NB4 (cell line): ENCODE results near the gene KLC3.

Experiments used
- DNase-seq: peaks from one replicate; pipeline ENCODE4 v3.0.0; 2010; ENCODE audit warnings: low read depth
- H3K4me3 ChIP-seq: one replicate; pipeline ENCODE4 v1.5.1; 2011; ENCODE audit warnings: mild to moderate bottlenecking, low read depth, low read length, moderate library complexity
- CTCF ChIP-seq: IDR thresholded peaks from one replicate; pipeline ENCODE4 v1.5.1; 2012; ENCODE audit warnings: low read depth, low read length
- MYC ChIP-seq: IDR thresholded peaks from 2 replicates; pipeline ENCODE4 v1.6.1; 2011; ENCODE audit warnings: low read depth, low read length
- POLR2A ChIP-seq: IDR thresholded peaks from 2 replicates; pipeline ENCODE4 v1.6.1; 2011; ENCODE audit warnings: mild to moderate bottlenecking; ENCODE audit not compliant: insufficient read length; ENCODE audit errors: extremely low read depth
- TF ChIP-seq, protein P1 (sequence below): IDR thresholded peaks from 2 replicates; pipeline ENCODE4 v1.6.1; 2011; ENCODE audit warnings: low read depth, low read length

The KLC3 gene

GRCh38 chr19:45340232-45340898 is at the start of gene KLC3:
TSS of gene KLC3 (plus strand) at chr19:45340750. CDS start at chr19:45345542, 4,792 bp downstream.
- no peak for DNase-seq
- no peak within 1 kb of the TSS for H3K4me3 ChIP-seq

GRCh38 chr19:45291834-45292233 is 48.7 kb upstream of the KLC3 start:
- H3K4me3 ChIP-seq: no peak overlapping the region
- DNase-seq: no peak
- TF ChIP-seq, protein P1, sequence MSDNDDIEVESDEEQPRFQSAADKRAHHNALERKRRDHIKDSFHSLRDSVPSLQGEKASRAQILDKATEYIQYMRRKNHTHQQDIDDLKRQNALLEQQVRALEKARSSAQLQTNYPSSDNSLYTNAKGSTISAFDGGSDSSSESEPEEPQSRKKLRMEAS: no peak
- no peak for TF ChIP-seq CTCF
- TF ChIP-seq MYC: no peak
- no peak for TF ChIP-seq POLR2A

More at GRCh38 chr19:45340232-45340898, at the start of gene KLC3:
- TF ChIP-seq POLR2A (no peak), MYC (no peak), CTCF (no peak)
- TF ChIP-seq, protein P1: no peak

- DNase-seq: no peak
- TF ChIP-seq POLR2A (no peak), CTCF (no peak), MYC (no peak)
- TF ChIP-seq, protein P1: no peak
- H3K4me3 ChIP-seq: no peak overlapping the region
Measured at GRCh38 chr19:45293682-45294081, 46.9 kb upstream of the KLC3 start.

DNA sequence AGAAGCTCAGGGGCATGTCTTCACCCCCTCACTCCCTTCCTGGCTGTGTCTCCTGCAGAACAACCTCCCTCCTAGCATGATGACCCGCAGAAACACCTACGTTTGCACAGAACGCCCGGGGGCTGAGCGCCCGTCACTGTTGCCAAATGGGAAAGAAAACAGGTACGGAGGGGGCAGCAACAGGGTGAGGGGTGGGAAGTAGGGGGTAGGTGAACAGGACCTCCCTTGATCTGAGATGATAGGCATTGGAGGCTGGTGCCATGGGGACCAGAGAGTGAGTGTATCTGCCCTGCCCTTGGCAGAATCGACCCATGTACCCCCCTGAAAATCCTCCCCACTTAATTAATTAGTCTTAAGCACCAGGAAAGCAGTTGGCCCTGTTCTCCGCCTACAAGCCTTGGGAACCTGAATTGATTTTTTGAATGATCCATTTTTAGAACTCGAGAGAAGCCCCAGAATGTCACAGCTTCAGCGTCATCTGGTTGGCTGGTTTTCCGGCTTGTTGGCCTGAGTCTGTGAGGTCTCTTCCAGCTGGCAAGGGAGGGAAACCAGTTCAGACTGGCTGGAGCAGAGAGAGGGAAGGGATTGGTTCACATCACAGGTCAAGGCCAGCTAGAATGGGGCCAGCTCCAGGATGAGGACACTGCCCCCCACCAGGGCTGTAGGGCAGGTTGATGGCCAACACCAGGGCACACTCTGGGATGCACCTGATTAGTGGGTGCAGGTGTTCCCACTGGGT is 46.1 kb upstream of the KLC3 start:
- no peak for DNase-seq
- no peak overlapping the region for H3K4me3 ChIP-seq
- TF ChIP-seq MYC: no peak
- TF ChIP-seq CTCF: no peak
- TF ChIP-seq POLR2A: no peak

DNA sequence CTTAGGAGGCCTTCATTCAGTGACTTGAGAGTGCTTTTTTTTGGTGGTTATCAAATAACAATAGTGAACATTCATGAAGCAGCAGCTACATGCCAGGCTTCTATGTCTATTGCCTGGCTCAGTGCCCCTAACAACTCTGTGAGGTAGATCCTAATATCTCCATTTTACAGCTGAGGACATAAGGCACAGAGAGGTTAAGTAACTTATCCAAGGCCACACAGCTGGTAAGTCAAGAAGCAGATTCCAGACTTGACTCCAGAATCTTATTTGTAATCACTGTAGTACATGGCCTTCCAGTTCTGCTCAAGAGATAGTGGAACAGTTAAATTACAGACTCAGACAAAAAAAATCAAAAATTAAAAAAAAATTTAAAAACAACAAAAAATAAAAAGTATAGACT is 44.7 kb upstream of the KLC3 start:
- H3K4me3 ChIP-seq: no peak overlapping the region
- TF ChIP-seq CTCF (no peak), MYC (no peak), POLR2A (no peak)
- TF ChIP-seq, protein P1: no peak
- no peak for DNase-seq

DNA sequence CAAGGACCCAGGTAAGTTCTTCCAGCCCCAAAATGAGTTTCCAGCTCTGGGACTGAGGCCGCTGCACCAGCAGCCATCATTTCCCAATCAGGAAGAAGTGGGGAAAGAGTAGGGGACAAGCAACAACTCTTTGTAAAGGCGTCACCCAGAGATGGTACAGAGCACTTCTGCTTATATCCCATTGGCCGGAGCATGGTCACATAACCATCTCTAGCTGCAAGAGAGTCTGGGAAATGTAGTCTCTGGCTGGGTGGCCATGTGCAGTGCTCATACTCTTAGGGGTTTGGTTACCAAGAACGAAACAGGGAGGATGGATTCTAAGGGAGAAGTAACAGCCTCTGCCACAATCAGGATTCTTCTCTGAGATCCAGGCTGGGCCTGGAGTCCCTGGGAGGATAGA is 44.2 kb upstream of the KLC3 start:
- TF ChIP-seq POLR2A: no peak
- no peak for TF ChIP-seq MYC
- no peak for TF ChIP-seq CTCF
- H3K4me3 ChIP-seq: no peak overlapping the region
- peak; percentile 63 for DNase-seq
